Vagina (tissue), 2 donors: ENCODE data around the gene RAB40C.

Experiments used
- CTCF ChIP-seq, 3 experiments: fragments of 450-650 bp in 2 of 3; fragments of 200-600 bp in 1 of 3; sonication (generic) in 1 of 3; IDR thresholded peaks; one replicate each; pipeline ENCODE4 v1.5.1; 2017 to 2019; ENCODE audit warnings: antibody characterized with exemption in 3 of 3, mild to moderate bottlenecking in 2 of 3, moderate library complexity in 2 of 3
- POLR2A ChIP-seq, 2 donors: fragments of 450-650 bp; IDR thresholded peaks; one replicate each; pipeline ENCODE4 v1.6.1; 2017; ENCODE audit warnings: antibody characterized with exemption in 2 of 2, mild to moderate bottlenecking in 2 of 2, moderate library complexity in 2 of 2
- POLR2AphosphoS5 ChIP-seq, 2 donors: sonication (generic); formaldehyde crosslinking; IDR thresholded peaks; one replicate each; pipeline ENCODE4 v1.9.0; 2017; ENCODE audit warnings: antibody characterized with exemption in 2 of 2, mild to moderate bottlenecking in 2 of 2, low read depth in 1 of 2; ENCODE audit not compliant: insufficient read depth in 1 of 2

- TF ChIP-seq CTCF (IDR thresholded peaks at IDR 0.05) (no peak), POLR2AphosphoS5 (IDR thresholded peaks at IDR 0.05; ENCODE audit: insufficient read depth in 1 of 2, low read depth in 1 of 2) (no peak), POLR2A (IDR thresholded peaks at IDR 0.05) (no peak)
Observed at GRCh38 chr16:600781-601180, 10.9 kb downstream of the RAB40C start.
